Measurements from ENCODE around the gene CCDC7. TPM values are rescaled to one million over a fixed set of nuclear protein-coding genes. Genes with fewer than 3 reads are reported as not detected.

The CCDC7 gene
- total RNA-seq, 1 experiment from 2014 or later = 1.2 TPM

DNA sequence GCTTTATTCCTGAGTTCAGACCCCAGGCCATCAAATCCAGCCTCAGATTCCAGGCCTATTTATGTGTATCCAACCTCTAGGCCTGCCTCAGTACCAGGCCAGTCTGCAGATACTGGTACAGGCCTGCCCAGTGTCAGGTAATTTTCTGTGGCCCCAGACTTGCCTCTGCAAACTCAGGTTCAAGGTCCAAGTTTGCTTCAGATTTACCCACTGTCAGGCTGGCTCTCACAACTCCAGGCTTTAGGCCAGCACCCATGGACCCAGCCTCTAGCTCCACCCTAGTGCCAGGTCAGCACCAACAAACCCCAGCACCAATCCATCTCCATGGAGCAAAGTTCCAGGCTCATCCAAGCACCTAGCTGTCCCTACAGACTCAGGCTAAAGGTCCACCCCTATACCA, 342.4 kb downstream of the CCDC7 start:
- Mint-ChIP-seq H3K4me1 (ENCODE audit: low read depth, unreplicated experiment) (no peaks in the 10 kb centered on the region), H3K9me3 (ENCODE audit: unreplicated experiment) (no peaks in the 10 kb centered on the region), H3K36me3 (ENCODE audit: insufficient read depth, unreplicated experiment) (no peaks in the 10 kb centered on the region), H3K4me3 (ENCODE audit: unreplicated experiment) (no peak overlapping the region), H3K27me3 (ENCODE audit: insufficient read depth, unreplicated experiment) (peaks cover 4% of the 10 kb centered on the region), H3K27ac (ENCODE audit: unreplicated experiment) (no peak overlapping the region)
- Histone ChIP-seq H3K9me3 (no peaks in the 10 kb centered on the region), H3K4me1 (no peaks in the 10 kb centered on the region), H3K36me3 (ENCODE audit: control insufficient read depth, insufficient read depth, low read length) (no peaks in the 10 kb centered on the region), H3K27me3 (replicated peaks; ENCODE audit: control insufficient read depth, insufficient read depth, low read length) (no peaks in the 10 kb centered on the region), H3K4me3 (ENCODE audit: low read depth, low read length) (no peak overlapping the region)
- ChIA-PET POLR2A (no interaction called here), CTCF (no interaction called here)
- DNase-seq = no peak
- intact Hi-C loops (cut with micrococcal nuclease; ENCODE audit: unreplicated experiment) = no loop called here
- TF ChIP-seq, protein P1, sequence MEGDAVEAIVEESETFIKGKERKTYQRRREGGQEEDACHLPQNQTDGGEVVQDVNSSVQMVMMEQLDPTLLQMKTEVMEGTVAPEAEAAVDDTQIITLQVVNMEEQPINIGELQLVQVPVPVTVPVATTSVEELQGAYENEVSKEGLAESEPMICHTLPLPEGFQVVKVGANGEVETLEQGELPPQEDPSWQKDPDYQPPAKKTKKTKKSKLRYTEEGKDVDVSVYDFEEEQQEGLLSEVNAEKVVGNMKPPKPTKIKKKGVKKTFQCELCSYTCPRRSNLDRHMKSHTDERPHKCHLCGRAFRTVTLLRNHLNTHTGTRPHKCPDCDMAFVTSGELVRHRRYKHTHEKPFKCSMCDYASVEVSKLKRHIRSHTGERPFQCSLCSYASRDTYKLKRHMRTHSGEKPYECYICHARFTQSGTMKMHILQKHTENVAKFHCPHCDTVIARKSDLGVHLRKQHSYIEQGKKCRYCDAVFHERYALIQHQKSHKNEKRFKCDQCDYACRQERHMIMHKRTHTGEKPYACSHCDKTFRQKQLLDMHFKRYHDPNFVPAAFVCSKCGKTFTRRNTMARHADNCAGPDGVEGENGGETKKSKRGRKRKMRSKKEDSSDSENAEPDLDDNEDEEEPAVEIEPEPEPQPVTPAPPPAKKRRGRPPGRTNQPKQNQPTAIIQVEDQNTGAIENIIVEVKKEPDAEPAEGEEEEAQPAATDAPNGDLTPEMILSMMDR (IDR thresholded peaks at IDR 0.05; ENCODE audit: insufficient read depth in 1 of 2, low read depth in 1 of 2, low read length in 1 of 2, severe bottlenecking in 1 of 2, unreplicated experiment in 1 of 2) = no peak
- BruUV-seq (replicated peaks) = no TSS peak

DNA sequence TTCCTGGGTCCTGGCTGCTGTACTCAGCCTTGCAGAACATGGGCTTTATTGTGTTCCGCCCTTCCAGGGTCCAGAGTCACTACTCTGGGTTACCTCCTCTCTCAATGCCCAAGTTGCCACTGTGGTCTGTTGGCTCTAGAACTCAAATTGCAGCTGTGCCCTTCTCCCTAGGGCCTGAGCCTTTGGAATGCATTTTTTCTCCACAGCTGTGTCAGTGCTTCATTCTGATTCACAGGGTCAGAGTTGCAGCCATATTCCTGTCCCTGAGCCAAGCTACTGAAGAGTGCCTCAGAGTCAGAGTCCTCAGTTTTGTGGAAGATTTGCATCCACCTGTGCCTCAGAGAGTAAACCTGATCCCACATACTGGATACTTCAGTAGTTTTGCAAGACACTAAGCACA, 344.5 kb downstream of the CCDC7 start:
- Histone ChIP-seq H3K4me3 (ENCODE audit: low read depth, low read length) (no peak overlapping the region), H3K4me1 (no peaks in the 10 kb centered on the region), H3K9me3 (no peaks in the 10 kb centered on the region), H3K27me3 (replicated peaks; ENCODE audit: control insufficient read depth, insufficient read depth, low read length) (no peaks in the 10 kb centered on the region), H3K36me3 (ENCODE audit: control insufficient read depth, insufficient read depth, low read length) (no peaks in the 10 kb centered on the region)
- intact Hi-C loops (cut with micrococcal nuclease; ENCODE audit: unreplicated experiment) = no loop called here
- POLR2A ChIA-PET = no interaction called here
- H3K4me1 Mint-ChIP-seq (ENCODE audit: low read depth, unreplicated experiment) = no peaks in the 10 kb centered on the region
- no peak overlapping the region for H3K27ac Mint-ChIP-seq (ENCODE audit: unreplicated experiment)
- H3K27me3 Mint-ChIP-seq (ENCODE audit: insufficient read depth, unreplicated experiment) = peaks cover 5% of the 10 kb centered on the region
- CTCF ChIA-PET = interaction anchor here (0.7 kb wide), 1 partner anchor 99 kb away, joined by 4 read pairs; no protein-coding TSS in a partner anchor
- DNase-seq = no peak
- H3K4me3 Mint-ChIP-seq (ENCODE audit: unreplicated experiment) = no peak overlapping the region
- H3K36me3 Mint-ChIP-seq (ENCODE audit: insufficient read depth, unreplicated experiment) = no peaks in the 10 kb centered on the region
- H3K9me3 Mint-ChIP-seq (ENCODE audit: unreplicated experiment) = no peaks in the 10 kb centered on the region
- TF ChIP-seq, protein P1 (IDR thresholded peaks at IDR 0.05; ENCODE audit: insufficient read depth in 1 of 2, low read depth in 1 of 2, low read length in 1 of 2, severe bottlenecking in 1 of 2, unreplicated experiment in 1 of 2) = no peak
- BruUV-seq (replicated peaks) = no TSS peak

DNA sequence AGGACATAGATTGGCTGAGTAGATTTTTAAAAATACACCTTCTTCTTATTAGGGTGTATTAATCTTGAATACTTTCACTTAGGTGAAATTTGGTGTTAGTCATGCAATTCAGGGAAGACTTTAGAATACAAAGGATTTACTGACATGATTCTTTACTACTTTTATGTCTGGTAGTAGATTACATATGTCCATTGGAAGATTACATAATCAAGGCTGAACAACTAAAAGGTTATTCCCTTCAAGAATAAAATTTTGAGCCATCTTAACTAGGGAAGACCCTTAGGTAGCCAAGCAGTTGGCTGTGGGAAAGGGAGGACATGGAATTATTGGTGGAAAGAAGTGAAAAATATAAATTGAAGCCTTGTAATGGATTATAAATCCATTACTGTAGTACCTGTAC, 347.1 kb downstream of the CCDC7 start:
- Mint-ChIP-seq H3K4me1 (ENCODE audit: low read depth, unreplicated experiment) (no peaks in the 10 kb centered on the region), H3K9me3 (ENCODE audit: unreplicated experiment) (no peaks in the 10 kb centered on the region), H3K27ac (ENCODE audit: unreplicated experiment) (no peak overlapping the region), H3K36me3 (ENCODE audit: insufficient read depth, unreplicated experiment) (no peaks in the 10 kb centered on the region), H3K27me3 (ENCODE audit: insufficient read depth, unreplicated experiment) (peaks cover 5% of the 10 kb centered on the region), H3K4me3 (ENCODE audit: unreplicated experiment) (no peak overlapping the region)
- Histone ChIP-seq H3K36me3 (ENCODE audit: control insufficient read depth, insufficient read depth, low read length) (no peaks in the 10 kb centered on the region), H3K4me3 (ENCODE audit: low read depth, low read length) (no peak overlapping the region), H3K4me1 (no peaks in the 10 kb centered on the region), H3K9me3 (no peaks in the 10 kb centered on the region), H3K27me3 (replicated peaks; ENCODE audit: control insufficient read depth, insufficient read depth, low read length) (no peaks in the 10 kb centered on the region)
- ChIA-PET POLR2A (no interaction called here), CTCF (no interaction called here)
- intact Hi-C loops (cut with micrococcal nuclease; ENCODE audit: unreplicated experiment) = no loop called here
- no TSS peak for BruUV-seq (replicated peaks)
- TF ChIP-seq, protein P1 (IDR thresholded peaks at IDR 0.05; ENCODE audit: insufficient read depth in 1 of 2, low read depth in 1 of 2, low read length in 1 of 2, severe bottlenecking in 1 of 2, unreplicated experiment in 1 of 2) = no peak
- no peak for DNase-seq
